ENCODE results near the gene DHX29. TPM values are rescaled to one million over a fixed set of nuclear protein-coding genes. Genes with fewer than 3 reads are reported as not detected.

The DHX29 gene
- total and polyA plus RNA-seq, 8 donors, result 4.2 to 13.7 (median 11.2) TPM

DNA sequence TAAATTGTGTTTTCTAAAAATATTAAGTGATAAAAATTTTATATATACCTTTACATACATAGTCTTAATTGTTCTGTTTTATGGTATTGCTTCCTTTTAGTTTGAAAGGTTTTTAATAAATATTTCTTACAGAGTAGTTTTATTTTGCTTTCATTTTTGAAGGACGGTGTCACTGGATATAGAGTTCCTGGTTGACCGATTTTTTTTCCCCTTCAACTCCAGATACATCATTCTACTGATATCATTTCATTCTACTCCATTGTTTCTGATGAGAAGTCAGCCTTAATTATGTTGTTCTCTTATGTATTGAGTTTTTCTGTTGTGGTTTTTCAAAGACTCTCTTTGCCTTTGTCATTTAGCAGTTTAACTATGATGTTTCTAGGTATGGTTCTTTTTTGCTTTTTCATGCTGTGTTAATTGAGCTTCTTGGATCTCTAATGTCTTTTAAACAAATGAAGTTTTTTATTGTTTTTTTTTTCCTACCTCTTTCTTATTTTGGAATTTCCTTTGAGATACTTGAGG lies 30.7 kb upstream of the DHX29 start:
- Histone ChIP-seq H3K4me1 (peaks cover 0 to 3% (median 3%) of the 10 kb centered on the region in 3 donors), H3K27me3 (no peaks in the 10 kb centered on the region), H3K4me3 (no peak overlapping the region), H3K27ac (no peak overlapping the region), H3K9me3 (no peaks in the 10 kb centered on the region), H3K36me3 (peaks cover 0 to 5% (median 0%) of the 10 kb centered on the region in 3 donors)
- FAIRE-seq (peak; percentile 63), DNase-seq (no peak), ATAC-seq (no peak)
- intact Hi-C loops (cut with DNase I), result no loop called here
- WGBS, 2 donors, result 83 to 93% methylated on average over 2 of the region's 2 CpGs
- TF ChIP-seq, protein P1, sequence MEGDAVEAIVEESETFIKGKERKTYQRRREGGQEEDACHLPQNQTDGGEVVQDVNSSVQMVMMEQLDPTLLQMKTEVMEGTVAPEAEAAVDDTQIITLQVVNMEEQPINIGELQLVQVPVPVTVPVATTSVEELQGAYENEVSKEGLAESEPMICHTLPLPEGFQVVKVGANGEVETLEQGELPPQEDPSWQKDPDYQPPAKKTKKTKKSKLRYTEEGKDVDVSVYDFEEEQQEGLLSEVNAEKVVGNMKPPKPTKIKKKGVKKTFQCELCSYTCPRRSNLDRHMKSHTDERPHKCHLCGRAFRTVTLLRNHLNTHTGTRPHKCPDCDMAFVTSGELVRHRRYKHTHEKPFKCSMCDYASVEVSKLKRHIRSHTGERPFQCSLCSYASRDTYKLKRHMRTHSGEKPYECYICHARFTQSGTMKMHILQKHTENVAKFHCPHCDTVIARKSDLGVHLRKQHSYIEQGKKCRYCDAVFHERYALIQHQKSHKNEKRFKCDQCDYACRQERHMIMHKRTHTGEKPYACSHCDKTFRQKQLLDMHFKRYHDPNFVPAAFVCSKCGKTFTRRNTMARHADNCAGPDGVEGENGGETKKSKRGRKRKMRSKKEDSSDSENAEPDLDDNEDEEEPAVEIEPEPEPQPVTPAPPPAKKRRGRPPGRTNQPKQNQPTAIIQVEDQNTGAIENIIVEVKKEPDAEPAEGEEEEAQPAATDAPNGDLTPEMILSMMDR (IDR thresholded peaks at IDR 0.05), result no peak

DNA sequence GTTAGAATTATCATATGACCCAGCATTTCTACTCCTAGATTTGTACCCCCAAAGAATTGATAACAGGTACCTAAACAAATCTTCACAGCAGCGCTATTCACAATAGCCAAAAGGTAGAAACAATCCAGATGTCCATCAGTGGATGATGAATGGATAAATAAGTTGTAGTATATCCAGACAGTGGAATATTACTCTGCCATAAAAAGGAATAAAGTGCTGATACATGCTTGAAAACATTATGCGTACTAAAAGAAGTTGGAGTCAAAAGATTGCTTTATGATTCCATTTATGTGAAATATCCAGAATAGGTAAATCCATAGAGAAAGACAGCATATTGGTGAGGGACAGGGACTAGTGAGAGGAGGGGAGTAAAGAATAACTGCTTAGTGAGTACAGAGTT lies 26.3 kb upstream of the DHX29 start:
- 96 to 98% methylated on average over 2 of the region's 2 CpGs for WGBS, 2 donors
- no peak overlapping the region for H3K27ac ChIP-seq
- no peak overlapping the region for H3K4me3 ChIP-seq
- FAIRE-seq (no peak), DNase-seq (no peak), ATAC-seq (no peak)
- intact Hi-C loops (cut with DNase I), result no loop called here
- H3K4me1 ChIP-seq, result no peaks in the 10 kb centered on the region
- TF ChIP-seq, protein P1 (IDR thresholded peaks at IDR 0.05), result no peak
- peaks cover 0 to 6% (median 0%) of the 10 kb centered on the region in 3 donors for H3K36me3 ChIP-seq
- no peaks in the 10 kb centered on the region for H3K27me3 ChIP-seq
- no peaks in the 10 kb centered on the region for H3K9me3 ChIP-seq

DNA sequence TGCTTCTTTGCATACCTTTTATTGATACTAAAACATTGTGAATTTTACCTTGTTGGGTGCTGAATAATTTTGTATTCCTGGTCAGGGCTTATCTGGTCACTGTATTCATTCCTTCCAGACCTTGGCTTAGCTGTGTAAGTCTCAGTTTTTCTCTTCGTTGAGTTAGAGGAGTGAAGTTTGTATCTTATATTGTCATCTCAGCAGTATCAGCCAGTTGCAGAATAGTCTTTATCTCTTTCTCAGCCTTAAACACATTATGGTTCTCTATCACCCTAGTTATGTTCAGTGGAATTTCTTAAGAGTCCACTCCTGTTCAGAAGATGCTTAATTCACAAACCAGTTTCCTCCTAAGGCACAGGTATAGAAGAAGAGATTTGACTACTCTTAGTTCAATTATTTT lies 25.5 kb upstream of the DHX29 start:
- WGBS, 2 donors, result 63 to 68% methylated on average over 1 of the region's 1 CpG
- Histone ChIP-seq H3K9me3 (no peaks in the 10 kb centered on the region), H3K27ac (no peak overlapping the region), H3K36me3 (peaks cover 0 to 8% (median 0%) of the 10 kb centered on the region in 3 donors), H3K27me3 (no peaks in the 10 kb centered on the region), H3K4me3 (no peak overlapping the region), H3K4me1 (no peaks in the 10 kb centered on the region)
- TF ChIP-seq, protein P1 (IDR thresholded peaks at IDR 0.05), result no peak
- intact Hi-C loops (cut with DNase I), result no loop called here
- FAIRE-seq (no peak), DNase-seq (no peak), ATAC-seq (no peak)

DNA sequence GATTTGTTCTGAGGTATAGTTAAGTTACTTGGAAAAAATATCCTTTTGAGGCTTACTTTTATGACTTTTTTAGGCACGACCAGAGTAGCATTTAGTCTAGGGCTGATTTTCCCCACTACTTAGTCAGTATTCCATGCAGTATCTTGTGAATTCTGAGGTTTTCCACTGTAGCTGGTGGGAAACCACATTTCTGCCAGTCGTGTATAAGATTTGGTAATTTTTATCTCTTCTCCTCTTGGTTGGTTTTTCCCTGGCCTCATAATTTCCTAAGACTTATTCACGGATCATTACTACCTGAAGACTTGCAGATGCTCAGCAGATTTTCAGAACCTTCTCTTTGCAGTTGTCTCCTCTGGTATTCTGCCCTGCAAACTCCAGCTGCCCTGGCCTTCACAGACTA lies 23.8 kb upstream of the DHX29 start:
- no peak overlapping the region for H3K27ac ChIP-seq
- ATAC-seq (no peak), DNase-seq (no peak), FAIRE-seq (no peak)
- TF ChIP-seq, protein P1 (IDR thresholded peaks at IDR 0.05), result no peak
- intact Hi-C loops (cut with DNase I), result no loop called here
- H3K9me3 ChIP-seq, result no peaks in the 10 kb centered on the region
- H3K4me3 ChIP-seq, result no peak overlapping the region
- no peaks in the 10 kb centered on the region for H3K27me3 ChIP-seq
- no peaks in the 10 kb centered on the region for H3K4me1 ChIP-seq
- 83 to 85% methylated on average over 3 of the region's 3 CpGs for WGBS, 2 donors
- H3K36me3 ChIP-seq, result peaks cover 0 to 16% (median 0%) of the 10 kb centered on the region in 3 donors

DNA sequence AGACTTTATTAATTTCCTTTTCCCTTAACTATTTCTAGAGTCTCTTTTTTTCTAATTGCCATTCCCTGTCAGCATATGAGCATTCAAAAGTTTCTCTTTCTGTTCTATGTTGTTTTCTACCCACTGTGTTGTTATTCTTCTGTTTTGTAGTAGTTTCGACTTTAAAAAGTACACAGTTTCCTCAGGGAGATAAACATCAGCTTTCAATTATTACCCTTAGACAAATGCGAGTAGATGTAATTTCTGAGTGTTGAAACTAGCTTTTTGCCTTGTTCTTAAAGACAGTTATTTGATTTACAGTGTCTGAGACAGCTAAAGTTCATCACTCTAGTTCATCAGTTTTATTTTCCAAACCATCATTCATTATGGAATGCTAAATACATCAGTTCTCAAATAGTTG lies 19.8 kb upstream of the DHX29 start:
- WGBS, 2 donors, result 61 to 73% methylated on average over 2 of the region's 2 CpGs
- Histone ChIP-seq H3K27me3 (no peaks in the 10 kb centered on the region), H3K4me3 (no peak overlapping the region), H3K9me3 (no peaks in the 10 kb centered on the region), H3K36me3 (peaks cover 0 to 12% (median 0%) of the 10 kb centered on the region in 3 donors), H3K4me1 (no peaks in the 10 kb centered on the region), H3K27ac (no peak overlapping the region)
- intact Hi-C loops (cut with DNase I), result no loop called here
- ATAC-seq, result no peak
- DNase-seq, result no peak
- TF ChIP-seq, protein P1 (IDR thresholded peaks at IDR 0.05), result no peak
- no peak for FAIRE-seq

All from pancreas (tissue), 10 donors.